A549 (cell line): ENCODE data around the gene PDE7B.

Experiments used
- ESRRA ChIP-seq: fragments of 150-350 bp; IDR thresholded peaks from 2 replicates; pipeline ENCODE4 v1.6.1; 2014; ENCODE audit warnings: mild to moderate bottlenecking, low read length, borderline replicate concordance
- HDAC2 ChIP-seq: fragments of 200-600 bp; sonication (generic); IDR thresholded peaks from 2 replicates; pipeline ENCODE4 v1.6.1; 2016
- RAD21 ChIP-seq, 2 experiments: fragments of >200 bp in 1 of 2; sonication (Bioruptor Twin) in 1 of 2; formaldehyde crosslinking in 1 of 2; IDR thresholded peaks in 1 of 2; conservative IDR thresholded peaks in 1 of 2; 2 replicates in 1 of 2; 3 replicates in 1 of 2; pipeline ENCODE4 v1.6.1; 2012 to 2018; ENCODE audit warnings: inconsistent platforms in 1 of 2
- ZFP36 ChIP-seq: fragments of 450-650 bp; IDR thresholded peaks from 2 replicates; pipeline ENCODE4 v1.6.1; 2014; ENCODE audit warnings: borderline replicate concordance; ENCODE audit not compliant: partially characterized antibody
- TF ChIP-seq, protein P1 (sequence below): fragments of 150-350 bp; IDR thresholded peaks from 2 replicates; pipeline ENCODE4 v1.6.1; 2014; ENCODE audit warnings: low read depth, mild to moderate bottlenecking, low read length
- TF ChIP-seq, protein P2 (sequence below): fragments of 450-650 bp; IDR thresholded peaks from 2 replicates; pipeline ENCODE4 v1.6.1; 2014; ENCODE audit warnings: antibody characterized with exemption
- TF ChIP-seq, protein P3 (sequence below): fragments of >200 bp; sonication (Bioruptor Twin); formaldehyde crosslinking; IDR thresholded peaks from 3 replicates; pipeline ENCODE4 v1.5.1; 2016
- TF ChIP-seq, protein P4 (sequence below): fragments of 250-450 bp; sonication (Bioruptor Pico); IDR thresholded peaks from 2 replicates; pipeline ENCODE4 v1.5.0; 2021; ENCODE audit warnings: mild to moderate bottlenecking, moderate library complexity, borderline replicate concordance
- TF ChIP-seq, protein P5 (sequence below): fragments of 250-450 bp; sonication (Bioruptor Pico); IDR thresholded peaks from 2 replicates; pipeline ENCODE4 v1.5.0; 2020; ENCODE audit warnings: low read depth, mild to moderate bottlenecking, moderate library complexity
- TF ChIP-seq, protein P6 (sequence below): fragments of 200-600 bp; sonication (generic); IDR thresholded peaks from 2 replicates; pipeline ENCODE4 v1.6.1; 2016; ENCODE audit warnings: antibody characterized with exemption, mild to moderate bottlenecking, moderate library complexity

DNA sequence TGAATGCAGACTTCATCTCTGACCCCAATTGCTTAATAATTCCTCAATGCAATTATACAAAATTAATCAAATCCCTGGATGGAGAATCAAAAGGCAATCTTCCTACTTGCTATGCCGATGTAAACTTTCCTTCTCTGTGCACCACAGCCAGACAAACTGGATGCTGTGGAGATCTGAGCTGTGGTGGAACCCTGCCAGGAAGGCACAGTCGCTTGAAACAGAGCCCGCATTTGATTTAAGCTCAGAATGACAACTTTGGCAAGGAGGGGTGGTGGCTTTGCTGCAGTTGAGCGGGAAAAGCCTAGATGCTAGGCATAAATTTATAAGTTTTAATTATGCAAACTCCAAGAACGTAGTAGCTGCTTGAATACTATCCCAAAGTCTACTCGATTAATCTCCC is 207.8 kb downstream of the PDE7B start:
- TF ChIP-seq ZFP36 = no peak
- TF ChIP-seq, protein P1, sequence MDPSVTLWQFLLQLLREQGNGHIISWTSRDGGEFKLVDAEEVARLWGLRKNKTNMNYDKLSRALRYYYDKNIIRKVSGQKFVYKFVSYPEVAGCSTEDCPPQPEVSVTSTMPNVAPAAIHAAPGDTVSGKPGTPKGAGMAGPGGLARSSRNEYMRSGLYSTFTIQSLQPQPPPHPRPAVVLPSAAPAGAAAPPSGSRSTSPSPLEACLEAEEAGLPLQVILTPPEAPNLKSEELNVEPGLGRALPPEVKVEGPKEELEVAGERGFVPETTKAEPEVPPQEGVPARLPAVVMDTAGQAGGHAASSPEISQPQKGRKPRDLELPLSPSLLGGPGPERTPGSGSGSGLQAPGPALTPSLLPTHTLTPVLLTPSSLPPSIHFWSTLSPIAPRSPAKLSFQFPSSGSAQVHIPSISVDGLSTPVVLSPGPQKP = no peak
- TF ChIP-seq, protein P2, sequence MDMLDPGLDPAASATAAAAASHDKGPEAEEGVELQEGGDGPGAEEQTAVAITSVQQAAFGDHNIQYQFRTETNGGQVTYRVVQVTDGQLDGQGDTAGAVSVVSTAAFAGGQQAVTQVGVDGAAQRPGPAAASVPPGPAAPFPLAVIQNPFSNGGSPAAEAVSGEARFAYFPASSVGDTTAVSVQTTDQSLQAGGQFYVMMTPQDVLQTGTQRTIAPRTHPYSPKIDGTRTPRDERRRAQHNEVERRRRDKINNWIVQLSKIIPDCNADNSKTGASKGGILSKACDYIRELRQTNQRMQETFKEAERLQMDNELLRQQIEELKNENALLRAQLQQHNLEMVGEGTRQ = no peak
- TF ChIP-seq, protein P3, sequence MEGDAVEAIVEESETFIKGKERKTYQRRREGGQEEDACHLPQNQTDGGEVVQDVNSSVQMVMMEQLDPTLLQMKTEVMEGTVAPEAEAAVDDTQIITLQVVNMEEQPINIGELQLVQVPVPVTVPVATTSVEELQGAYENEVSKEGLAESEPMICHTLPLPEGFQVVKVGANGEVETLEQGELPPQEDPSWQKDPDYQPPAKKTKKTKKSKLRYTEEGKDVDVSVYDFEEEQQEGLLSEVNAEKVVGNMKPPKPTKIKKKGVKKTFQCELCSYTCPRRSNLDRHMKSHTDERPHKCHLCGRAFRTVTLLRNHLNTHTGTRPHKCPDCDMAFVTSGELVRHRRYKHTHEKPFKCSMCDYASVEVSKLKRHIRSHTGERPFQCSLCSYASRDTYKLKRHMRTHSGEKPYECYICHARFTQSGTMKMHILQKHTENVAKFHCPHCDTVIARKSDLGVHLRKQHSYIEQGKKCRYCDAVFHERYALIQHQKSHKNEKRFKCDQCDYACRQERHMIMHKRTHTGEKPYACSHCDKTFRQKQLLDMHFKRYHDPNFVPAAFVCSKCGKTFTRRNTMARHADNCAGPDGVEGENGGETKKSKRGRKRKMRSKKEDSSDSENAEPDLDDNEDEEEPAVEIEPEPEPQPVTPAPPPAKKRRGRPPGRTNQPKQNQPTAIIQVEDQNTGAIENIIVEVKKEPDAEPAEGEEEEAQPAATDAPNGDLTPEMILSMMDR = no peak
- TF ChIP-seq RAD21 (conservative IDR thresholded peaks at IDR 0.05 in 1 of 2, IDR thresholded peaks at IDR 0.05 in 1 of 2) = no peak
- TF ChIP-seq, protein P4, sequence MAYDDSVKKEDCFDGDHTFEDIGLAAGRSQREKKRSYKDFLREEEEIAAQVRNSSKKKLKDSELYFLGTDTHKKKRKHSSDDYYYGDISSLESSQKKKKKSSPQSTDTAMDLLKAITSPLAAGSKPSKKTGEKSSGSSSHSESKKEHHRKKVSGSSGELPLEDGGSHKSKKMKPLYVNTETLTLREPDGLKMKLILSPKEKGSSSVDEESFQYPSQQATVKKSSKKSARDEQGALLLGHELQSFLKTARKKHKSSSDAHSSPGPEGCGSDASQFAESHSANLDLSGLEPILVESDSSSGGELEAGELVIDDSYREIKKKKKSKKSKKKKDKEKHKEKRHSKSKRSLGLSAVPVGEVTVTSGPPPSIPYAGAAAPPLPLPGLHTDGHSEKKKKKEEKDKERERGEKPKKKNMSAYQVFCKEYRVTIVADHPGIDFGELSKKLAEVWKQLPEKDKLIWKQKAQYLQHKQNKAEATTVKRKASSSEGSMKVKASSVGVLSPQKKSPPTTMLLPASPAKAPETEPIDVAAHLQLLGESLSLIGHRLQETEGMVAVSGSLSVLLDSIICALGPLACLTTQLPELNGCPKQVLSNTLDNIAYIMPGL (CRISPR knock-in tag) = no peak
- no peak for TF ChIP-seq ESRRA
- TF ChIP-seq, protein P5, sequence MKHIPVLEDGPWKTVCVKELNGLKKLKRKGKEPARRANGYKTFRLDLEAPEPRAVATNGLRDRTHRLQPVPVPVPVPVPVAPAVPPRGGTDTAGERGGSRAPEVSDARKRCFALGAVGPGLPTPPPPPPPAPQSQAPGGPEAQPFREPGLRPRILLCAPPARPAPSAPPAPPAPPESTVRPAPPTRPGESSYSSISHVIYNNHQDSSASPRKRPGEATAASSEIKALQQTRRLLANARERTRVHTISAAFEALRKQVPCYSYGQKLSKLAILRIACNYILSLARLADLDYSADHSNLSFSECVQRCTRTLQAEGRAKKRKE = no peak
- TF ChIP-seq, protein P6, sequence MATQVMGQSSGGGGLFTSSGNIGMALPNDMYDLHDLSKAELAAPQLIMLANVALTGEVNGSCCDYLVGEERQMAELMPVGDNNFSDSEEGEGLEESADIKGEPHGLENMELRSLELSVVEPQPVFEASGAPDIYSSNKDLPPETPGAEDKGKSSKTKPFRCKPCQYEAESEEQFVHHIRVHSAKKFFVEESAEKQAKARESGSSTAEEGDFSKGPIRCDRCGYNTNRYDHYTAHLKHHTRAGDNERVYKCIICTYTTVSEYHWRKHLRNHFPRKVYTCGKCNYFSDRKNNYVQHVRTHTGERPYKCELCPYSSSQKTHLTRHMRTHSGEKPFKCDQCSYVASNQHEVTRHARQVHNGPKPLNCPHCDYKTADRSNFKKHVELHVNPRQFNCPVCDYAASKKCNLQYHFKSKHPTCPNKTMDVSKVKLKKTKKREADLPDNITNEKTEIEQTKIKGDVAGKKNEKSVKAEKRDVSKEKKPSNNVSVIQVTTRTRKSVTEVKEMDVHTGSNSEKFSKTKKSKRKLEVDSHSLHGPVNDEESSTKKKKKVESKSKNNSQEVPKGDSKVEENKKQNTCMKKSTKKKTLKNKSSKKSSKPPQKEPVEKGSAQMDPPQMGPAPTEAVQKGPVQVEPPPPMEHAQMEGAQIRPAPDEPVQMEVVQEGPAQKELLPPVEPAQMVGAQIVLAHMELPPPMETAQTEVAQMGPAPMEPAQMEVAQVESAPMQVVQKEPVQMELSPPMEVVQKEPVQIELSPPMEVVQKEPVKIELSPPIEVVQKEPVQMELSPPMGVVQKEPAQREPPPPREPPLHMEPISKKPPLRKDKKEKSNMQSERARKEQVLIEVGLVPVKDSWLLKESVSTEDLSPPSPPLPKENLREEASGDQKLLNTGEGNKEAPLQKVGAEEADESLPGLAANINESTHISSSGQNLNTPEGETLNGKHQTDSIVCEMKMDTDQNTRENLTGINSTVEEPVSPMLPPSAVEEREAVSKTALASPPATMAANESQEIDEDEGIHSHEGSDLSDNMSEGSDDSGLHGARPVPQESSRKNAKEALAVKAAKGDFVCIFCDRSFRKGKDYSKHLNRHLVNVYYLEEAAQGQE = no peak
- TF ChIP-seq HDAC2 = no peak
